ENCODE measurements around the gene APBA2.
"Not testable (repeated sequence)": the region's sequence is repeated elsewhere in the genome, so short reads cannot be mapped to it uniquely, and the experiment has no call there.

DNA sequence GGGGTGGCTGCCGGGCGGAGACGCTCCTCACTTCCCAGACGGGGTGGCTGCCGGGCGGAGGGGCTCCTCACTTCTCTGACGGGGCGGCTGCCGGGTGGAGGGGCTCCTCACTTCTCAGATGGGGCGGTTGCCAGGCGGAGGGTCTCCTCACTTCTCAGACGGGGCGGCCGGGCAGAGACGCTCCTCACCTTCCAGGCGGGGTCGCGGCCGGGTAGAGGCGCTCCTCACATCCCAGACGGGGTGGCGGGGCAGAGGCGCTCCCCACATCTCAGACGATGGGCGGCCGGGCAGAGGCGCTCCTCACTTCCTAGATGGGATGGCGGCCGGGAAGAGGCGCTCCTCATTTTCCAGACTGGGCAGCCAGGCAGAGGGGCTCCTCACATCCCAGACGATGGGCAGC lies 36.0 kb upstream of the APBA2 start:
- TF ChIP-seq, protein P1, sequence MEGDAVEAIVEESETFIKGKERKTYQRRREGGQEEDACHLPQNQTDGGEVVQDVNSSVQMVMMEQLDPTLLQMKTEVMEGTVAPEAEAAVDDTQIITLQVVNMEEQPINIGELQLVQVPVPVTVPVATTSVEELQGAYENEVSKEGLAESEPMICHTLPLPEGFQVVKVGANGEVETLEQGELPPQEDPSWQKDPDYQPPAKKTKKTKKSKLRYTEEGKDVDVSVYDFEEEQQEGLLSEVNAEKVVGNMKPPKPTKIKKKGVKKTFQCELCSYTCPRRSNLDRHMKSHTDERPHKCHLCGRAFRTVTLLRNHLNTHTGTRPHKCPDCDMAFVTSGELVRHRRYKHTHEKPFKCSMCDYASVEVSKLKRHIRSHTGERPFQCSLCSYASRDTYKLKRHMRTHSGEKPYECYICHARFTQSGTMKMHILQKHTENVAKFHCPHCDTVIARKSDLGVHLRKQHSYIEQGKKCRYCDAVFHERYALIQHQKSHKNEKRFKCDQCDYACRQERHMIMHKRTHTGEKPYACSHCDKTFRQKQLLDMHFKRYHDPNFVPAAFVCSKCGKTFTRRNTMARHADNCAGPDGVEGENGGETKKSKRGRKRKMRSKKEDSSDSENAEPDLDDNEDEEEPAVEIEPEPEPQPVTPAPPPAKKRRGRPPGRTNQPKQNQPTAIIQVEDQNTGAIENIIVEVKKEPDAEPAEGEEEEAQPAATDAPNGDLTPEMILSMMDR (IDR thresholded peaks at IDR 0.05), result not testable (repeated sequence)
- TF ChIP-seq POLR2A (IDR thresholded peaks at IDR 0.05), result not testable (repeated sequence)
